Measurements from ENCODE around the gene ALDH3A2. TPM values are rescaled to one million over a fixed set of nuclear protein-coding genes. Genes with fewer than 3 reads are reported as not detected.

ALDH3A2 gene
- total RNA-seq, result 37.8 and 57.2 TPM in 2 replicates

DNA sequence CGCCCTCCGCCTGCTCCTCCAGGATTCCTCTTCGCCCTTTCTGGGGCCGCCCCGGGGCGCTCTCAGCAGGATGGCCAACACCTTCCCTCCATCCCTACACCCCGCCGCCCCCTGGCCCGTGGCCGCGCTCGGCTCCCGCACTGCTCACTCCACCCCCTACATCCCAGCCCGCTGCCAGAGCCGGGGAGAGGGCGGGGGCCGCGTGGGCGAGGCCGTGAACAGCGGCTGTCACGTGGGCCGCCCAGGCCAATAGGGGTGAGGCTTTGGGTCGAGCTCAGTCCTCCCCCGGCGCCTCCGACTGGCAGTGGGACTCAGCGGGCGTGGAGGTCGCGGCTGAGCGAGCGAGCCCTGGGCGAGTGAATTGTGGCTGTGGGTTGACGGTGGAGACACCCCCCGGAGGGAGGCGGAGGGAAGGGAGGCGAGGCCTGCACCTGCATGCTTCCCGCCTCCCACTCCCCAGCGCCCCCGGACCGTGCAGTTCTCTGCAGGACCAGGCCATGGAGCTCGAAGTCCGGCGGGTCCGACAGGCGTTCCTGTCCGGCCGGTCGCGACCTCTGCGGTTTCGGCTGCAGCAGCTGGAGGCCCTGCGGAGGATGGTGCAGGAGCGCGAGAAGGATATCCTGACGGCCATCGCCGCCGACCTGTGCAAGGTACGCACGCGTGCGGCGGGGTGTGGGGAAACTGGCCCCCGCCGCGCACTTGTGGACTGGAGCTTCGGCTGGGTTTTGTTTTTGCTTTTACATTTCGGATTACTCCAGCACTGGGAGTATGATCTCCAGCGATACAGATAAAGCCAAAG is at the start of gene ALDH3A2:
Gene ALDH3A2 (plus strand): TSS at position 277 of the 799 bp plus-strand sequence. CDS start 221 bp downstream, at position 498.

DNA sequence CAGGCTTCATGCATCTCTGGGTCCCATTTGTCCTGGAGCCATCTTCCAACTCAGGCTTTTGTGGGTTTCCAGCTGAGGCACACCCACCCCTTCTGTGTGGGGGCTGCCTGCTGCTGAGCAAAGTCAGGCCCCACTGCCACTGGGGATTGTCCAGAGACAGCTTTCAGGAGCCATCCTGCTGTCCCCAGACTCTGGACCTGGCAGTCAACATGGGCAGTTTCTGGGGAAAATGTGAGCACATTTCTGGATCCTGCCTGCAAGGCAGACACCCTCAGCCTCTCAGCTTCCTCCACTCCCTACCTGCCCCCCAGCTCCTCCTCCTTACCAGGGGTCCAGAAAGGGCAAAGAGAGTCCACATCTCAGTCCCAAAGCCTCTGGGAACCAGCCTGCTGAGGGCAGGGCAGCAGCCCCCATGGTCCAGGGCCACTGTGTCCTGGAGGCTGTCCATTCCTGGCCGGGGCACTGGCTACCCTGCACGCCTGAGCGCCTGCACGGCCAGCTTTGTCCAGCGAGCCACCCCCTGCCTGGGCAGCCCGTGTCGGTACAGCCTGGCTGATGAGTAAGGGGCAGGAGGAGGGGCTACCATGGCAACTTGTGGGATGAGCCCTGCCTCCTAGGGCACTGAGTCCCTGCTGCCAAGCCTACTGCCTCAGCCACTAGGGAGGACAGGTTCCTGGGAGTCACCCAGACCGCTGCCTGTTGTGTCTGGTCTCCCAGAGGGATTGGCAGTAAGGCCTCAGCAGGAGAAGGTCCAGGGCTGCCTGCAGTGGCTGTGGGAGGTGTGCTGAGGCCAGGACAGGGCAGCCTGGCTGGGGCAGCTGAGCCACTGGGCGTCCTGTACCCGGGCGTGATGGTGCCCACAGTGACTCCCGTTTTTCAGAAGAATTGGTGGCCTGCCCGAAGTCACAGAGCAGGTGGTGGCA is 67.8 kb downstream of the ALDH3A2 start, which contains the start of gene SLC47A2:
Gene SLC47A2 (minus strand): TSS at position 477 of the 923 bp plus-strand sequence. CDS start 29 bp downstream, at position 448.

Other genes starting within 250 kb of the ALDH3A2 start
- 5.1 and 6.1 TPM in 2 replicates for gene RNF112, start 237.5 kb upstream of the ALDH3A2 start, total RNA-seq
- gene SLC47A1, start 114.9 kb upstream of the ALDH3A2 start, total RNA-seq, result 1.6 and 1.7 TPM in 2 replicates
- not detected in 2 replicates for gene SLC47A2, start 67.8 kb downstream of the ALDH3A2 start, total RNA-seq
- 0.28 TPM in 2 replicates for gene ALDH3A1, start 99.5 kb downstream of the ALDH3A2 start, total RNA-seq
- 50.5 and 54.3 TPM in 2 replicates for gene ULK2, start 219.2 kb downstream of the ALDH3A2 start, total RNA-seq